EH (cell line): ENCODE data around the gene PRKG1.

Experiments
- DNase-seq: peaks from one replicate; pipeline ENCODE4 v3.0.0-alpha.2; 2015; ENCODE audit warnings: low read depth

Gene PRKG1

DNA sequence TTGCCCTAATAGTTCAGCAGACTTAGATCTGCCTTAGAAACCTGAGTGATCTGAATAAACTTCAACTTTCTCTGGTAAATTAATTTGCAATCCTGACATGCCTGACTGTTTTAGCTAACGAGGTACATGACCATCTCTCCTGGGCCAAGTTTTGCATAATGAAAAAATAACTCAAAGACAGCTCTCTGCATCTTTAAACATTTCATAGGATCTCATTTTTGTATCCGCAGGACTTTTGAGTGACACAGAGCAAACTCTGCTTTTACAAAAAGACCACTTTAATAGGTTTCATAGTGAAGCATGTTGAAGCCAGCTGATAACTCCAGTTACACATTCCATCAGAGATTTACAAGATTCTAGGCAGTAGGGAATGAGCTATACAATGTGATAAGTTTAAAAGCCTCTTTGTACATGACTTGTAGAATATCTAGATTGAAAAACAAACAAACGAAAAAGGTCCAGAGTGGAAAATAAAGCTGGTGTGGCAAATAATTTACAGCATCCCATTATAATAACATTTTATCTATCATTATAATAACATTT lies 2.1 kb downstream of the PRKG1 start:
- peak; percentile 21 for DNase-seq

DNA sequence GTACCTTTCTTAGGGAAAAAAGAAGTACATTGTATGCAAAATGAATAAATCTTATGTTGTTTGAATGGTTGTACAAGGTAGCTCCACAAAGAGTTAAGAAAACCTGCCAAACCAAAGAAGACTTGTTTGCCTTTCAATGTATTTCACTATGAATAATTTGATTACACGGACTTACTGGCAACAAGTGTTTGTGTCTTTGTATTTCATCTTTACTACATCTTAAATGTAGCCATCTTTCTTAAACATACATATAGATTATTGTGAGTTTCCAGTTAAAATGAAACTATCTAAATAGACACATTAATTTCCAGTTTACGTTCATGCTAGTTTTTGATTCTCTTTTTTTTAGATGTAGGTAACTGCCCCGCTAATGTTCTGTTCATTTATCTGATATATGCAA lies 2.8 kb downstream of the PRKG1 start:
- DNase-seq, result no peak

GRCh38 chr10:51077507-51077906 lies 3.2 kb downstream of the PRKG1 start:
- peak; percentile 44 for DNase-seq

- no peak for DNase-seq
Measured at GRCh38 chr10:51079331-51079730, 5.0 kb downstream of the PRKG1 start.

DNA sequence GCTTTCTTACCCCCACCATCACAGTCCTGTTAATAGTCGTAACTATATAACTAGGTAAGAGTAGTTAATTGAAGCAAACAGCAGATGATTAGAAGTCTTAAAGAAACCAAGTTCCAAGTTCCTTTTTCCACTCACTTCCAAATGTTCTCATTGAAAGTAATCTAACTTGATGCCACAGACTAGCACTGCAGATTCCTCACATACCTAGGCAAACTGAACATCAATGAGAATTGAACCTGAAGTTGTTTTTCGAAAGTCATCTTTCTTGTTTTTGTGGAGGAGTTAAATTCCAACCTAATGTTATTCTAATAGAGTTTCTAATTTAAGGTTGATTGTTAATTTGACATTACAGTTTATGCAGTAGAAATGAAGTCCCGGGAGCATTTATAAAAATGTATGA lies 5.5 kb downstream of the PRKG1 start:
- no peak for DNase-seq

- no peak for DNase-seq
Measured at GRCh38 chr10:51080311-51081006, 6.2 kb downstream of the PRKG1 start.

GRCh38 chr10:51082857-51083256 lies 8.6 kb downstream of the PRKG1 start:
- DNase-seq, result no peak

- peak; percentile 58 for DNase-seq
Measured at GRCh38 chr10:51083356-51083853, 9.1 kb downstream of the PRKG1 start.

DNA sequence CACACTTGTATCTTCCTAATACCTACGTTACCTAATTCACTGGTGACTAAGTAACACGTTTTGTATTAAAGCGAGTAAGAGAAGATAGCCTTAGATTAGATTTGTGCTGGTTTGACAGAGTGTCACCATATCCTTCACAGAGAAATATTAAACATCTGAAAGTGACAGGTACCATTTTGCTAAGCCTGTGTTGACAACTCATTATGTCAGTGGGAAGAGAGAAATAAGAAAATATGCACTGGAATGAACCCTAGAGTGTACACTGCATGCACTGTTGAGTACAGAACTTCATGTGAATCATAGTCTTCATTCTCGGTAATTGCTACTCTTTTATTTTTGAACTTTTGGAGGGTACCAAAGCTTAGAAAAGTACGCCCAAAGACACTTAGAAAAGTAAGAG lies 10.9 kb downstream of the PRKG1 start:
- no peak for DNase-seq

DNA sequence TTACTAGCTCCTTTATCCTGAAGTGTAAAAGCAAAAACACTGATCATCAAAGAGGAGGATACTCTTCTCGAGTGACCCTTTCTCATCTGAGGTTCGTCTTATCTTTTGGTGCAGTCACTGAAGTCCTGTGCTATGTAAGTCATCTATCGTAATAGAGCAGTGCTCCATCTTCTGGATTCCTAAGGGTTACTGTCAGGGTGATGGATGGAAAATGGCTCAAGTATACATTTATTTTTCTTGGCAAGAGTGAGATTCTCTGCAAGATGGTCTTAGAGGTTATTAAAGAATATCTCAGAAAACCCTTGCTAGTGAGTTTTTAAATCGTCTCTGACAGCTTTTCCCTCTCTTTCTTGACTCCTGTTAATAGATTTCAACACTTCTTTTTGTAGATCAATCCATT lies 12.4 kb downstream of the PRKG1 start:
- no peak for DNase-seq

DNA sequence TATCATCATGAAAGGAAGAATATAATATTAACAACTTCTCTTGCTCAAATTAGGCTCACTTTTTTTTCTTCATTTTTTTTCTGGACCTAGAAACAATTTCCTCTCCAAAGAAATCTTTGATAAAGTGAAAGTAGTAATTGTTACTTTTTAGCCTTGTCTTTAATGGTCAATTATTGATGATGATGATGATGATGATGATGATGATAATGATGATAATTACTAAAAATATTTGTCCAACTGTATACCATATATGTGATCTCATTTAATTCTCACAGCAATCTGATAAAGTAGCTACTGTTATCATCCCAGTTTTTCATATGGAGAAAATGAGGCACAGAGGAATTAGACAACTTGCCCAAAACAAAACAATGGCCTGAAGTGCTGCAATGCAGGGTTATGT lies 12.8 kb downstream of the PRKG1 start:
- DNase-seq, result no peak

- DNase-seq, result peak; percentile 52
Measured at GRCh38 chr10:51090190-51090589, 15.9 kb downstream of the PRKG1 start.

GRCh38 chr10:51092402-51092801 lies 18.1 kb downstream of the PRKG1 start:
- peak; percentile 58 for DNase-seq

GRCh38 chr10:51095444-51095843 lies 21.2 kb downstream of the PRKG1 start:
- no peak for DNase-seq

DNA sequence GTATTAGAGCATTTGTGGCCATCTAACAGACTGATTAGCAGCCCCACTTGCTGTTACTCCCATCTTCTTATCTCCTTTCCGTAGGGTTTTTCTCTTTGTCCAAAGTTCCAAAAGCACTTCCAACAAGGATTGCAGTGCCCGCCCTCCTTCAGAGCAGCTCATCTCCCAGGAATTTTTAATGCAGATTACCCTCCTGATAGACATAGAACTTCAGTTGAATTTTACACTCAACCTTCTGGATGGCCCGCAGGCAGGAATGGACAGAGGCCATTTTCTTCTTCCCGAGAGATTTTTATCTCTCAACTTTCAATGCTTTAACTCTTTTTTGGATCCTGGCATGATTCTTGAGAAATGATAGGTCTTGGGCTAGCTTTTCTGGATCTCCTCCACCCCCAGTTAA lies 23.3 kb downstream of the PRKG1 start:
- DNase-seq, result peak; percentile 90

DNA sequence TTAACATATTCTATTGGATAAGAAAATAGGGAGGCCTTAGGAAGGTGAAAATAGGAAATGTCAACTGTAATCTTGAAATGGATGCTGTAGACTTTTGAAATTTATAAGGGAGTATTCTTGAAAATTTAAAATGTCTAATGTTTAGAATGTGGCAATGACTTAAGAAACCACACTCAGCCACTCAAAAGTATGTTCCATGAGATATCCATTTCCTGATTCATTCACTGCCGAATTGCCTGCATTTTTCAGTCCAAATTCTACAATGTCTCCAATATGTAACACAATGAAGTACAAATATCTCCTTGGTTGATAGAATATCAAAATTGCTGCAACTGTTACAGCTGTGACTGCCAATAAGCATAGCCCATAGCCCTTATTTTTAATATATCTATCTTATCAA lies 25.9 kb downstream of the PRKG1 start:
- DNase-seq, result peak; percentile 53

- DNase-seq, result peak; percentile 32
Measured at GRCh38 chr10:51103554-51104217, 29.4 kb downstream of the PRKG1 start.

DNA sequence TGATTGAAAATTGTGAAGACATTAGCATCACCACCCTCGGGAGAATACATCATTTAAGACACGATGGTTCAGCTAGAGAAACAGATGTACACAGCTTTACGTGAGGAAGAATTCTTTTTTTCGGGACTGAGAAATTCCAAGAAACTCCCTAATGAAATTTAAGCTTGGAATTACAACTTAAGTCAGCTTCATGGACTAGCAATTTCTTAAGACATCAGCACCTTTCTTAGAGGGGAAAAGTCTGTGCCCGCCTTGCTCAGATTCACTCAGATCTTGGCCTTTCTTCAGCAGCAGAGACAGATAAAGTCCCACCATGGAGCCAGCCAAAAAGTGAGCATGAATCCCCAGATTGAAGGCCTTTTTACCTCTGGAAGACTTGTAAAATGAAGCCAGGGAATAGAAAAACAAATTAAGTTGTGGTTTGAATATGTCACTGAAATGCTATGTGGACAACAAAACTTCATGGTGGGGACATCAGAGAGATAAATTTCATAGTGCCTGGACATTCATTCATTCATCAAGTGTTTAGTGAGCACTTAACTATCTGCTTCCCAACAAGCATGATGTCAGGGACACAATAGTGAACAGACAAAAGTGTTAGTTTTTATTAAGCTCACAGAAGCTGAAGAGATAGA lies 32.1 kb downstream of the PRKG1 start:
- peak; percentile 67 for DNase-seq

GRCh38 chr10:51108406-51108805 lies 34.1 kb downstream of the PRKG1 start:
- DNase-seq, result no peak

GRCh38 chr10:51109801-51110533 lies 35.7 kb downstream of the PRKG1 start:
- peak; percentile 82 for DNase-seq

DNA sequence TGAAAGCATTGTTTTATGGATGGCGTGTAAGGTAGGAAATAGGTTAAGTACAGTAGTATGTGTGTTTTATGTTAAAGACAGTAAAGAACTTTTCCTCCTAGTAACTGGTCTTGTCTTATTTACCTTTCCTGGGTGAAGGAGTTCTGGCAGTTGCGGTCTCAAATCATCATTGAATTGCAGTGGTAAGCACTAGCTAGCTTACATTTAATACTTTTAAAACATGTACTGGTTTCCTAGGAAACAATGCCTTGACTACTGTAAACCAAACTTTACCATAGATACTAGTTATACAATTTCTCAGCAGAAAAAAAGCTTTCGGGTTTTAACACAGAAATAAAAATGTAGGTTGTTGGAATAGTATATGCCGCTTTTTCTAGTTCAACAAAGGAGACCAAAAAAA lies 37.7 kb downstream of the PRKG1 start:
- no peak for DNase-seq

DNA sequence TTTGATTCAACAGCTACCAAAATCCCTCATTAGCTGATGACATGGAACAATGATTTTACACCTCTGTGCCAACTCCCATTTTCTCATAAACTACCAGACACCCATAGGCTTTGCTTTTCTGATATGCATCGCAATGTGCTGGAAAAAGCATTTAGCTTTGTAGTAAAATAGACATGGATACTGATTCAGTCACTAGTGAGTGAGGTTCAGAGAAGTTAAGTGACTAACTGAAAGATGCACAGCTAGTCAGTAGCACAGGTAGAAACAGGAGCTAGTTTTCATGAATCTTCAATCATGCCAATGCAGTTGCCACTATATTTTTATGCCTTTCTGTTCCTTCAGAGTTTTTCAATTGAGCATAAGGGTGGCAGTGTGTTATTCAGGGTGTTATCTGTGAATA lies 38.7 kb downstream of the PRKG1 start:
- DNase-seq, result no peak
